ENCODE measurements around the gene PPP1R18. TPM values are rescaled to one million over a fixed set of nuclear protein-coding genes. Genes with fewer than 3 reads are reported as not detected.

PPP1R18 gene
- total RNA-seq = 10 to 100 TPM in 2 of 4 donors, 1 to 10 TPM in 2; 4.7 to 52.8 (median 9.0) TPM

GRCh38 chr6:30686009-30686907 lies at the start of gene PPP1R18:
Gene PPP1R18, minus strand, starts transcription at chr6:30686645. Its CDS starts 627 bp downstream, at chr6:30686018.
- DNase-seq = peak; percentile 79 to 92 (median 87)
- Histone ChIP-seq H3K27me3 (no peaks in the 10 kb centered on the region), H3K4me3 (peak within 1 kb of the TSS; percentile 72 to 78 (median 74)), H3K9me3 (no peaks in the 10 kb centered on the region), H3K27ac (peak within 1 kb of the TSS; percentile 86 to 98 (median 94)), H3K4me1 (peaks cover 0 to 53% (median 26%) of the 10 kb centered on the region in 4 donors), H3K36me3 (no peaks in the 10 kb centered on the region)
- no peak for TF ChIP-seq CTCF (IDR thresholded peaks at IDR 0.05)
- no peak for TF ChIP-seq POLR2A (IDR thresholded peaks at IDR 0.05)

GRCh38 chr6:30735668-30736314 lies 49.3 kb upstream of the PPP1R18 start:
- no peak for DNase-seq
- H3K27me3 ChIP-seq = no peaks in the 10 kb centered on the region
- peaks cover 0 to 35% (median 23%) of the 10 kb centered on the region in 4 donors for H3K4me1 ChIP-seq
- no peak overlapping the region for H3K4me3 ChIP-seq
- peak overlapping the region in 1 of 4 donors; percentile 50 for H3K27ac ChIP-seq
- no peak for TF ChIP-seq POLR2A (IDR thresholded peaks at IDR 0.05)
- no peak for TF ChIP-seq CTCF (IDR thresholded peaks at IDR 0.05)
- no peaks in the 10 kb centered on the region for H3K9me3 ChIP-seq
- peaks cover 0 to 71% (median 0%) of the 10 kb centered on the region in 3 donors for H3K36me3 ChIP-seq

- no peak for TF ChIP-seq CTCF (IDR thresholded peaks at IDR 0.05)
- TF ChIP-seq POLR2A (IDR thresholded peaks at IDR 0.05) = no peak
- H3K27ac ChIP-seq = no peak overlapping the region
- H3K9me3 ChIP-seq = no peaks in the 10 kb centered on the region
- no peaks in the 10 kb centered on the region for H3K27me3 ChIP-seq
- peaks cover 0 to 75% (median 0%) of the 10 kb centered on the region in 3 donors for H3K36me3 ChIP-seq
- H3K4me1 ChIP-seq = peaks cover 5 to 22% (median 14%) of the 10 kb centered on the region in 4 donors
- DNase-seq = no peak
- H3K4me3 ChIP-seq = no peak overlapping the region
Measured at GRCh38 chr6:30732237-30732943, 45.9 kb upstream of the PPP1R18 start.

- peak; percentile 66 to 93 (median 82) for TF ChIP-seq CTCF (IDR thresholded peaks at IDR 0.05)
- no peak for TF ChIP-seq POLR2A (IDR thresholded peaks at IDR 0.05)
- DNase-seq = peak; percentile 86 to 95 (median 91)
- H3K4me3 ChIP-seq = peak overlapping the region in 2 of 4 donors; percentile 4 to 12
- no peaks in the 10 kb centered on the region for H3K27me3 ChIP-seq
- peaks cover 0 to 83% (median 0%) of the 10 kb centered on the region in 3 donors for H3K36me3 ChIP-seq
- peaks cover 5 to 15% (median 10%) of the 10 kb centered on the region in 4 donors for H3K4me1 ChIP-seq
- H3K9me3 ChIP-seq = no peaks in the 10 kb centered on the region
- H3K27ac ChIP-seq = peak overlapping the region; percentile 3 to 60 (median 24)
Measured at GRCh38 chr6:30730601-30731435, 44.4 kb upstream of the PPP1R18 start.
